Loucy (cell line): ENCODE measurements around the gene ZBTB34.
"Not testable (repeated sequence)": the region's sequence is repeated elsewhere in the genome, so short reads cannot be mapped to it uniquely, and the experiment has no call there.

Source experiments
- H2AFZ ChIP-seq: fragments of 200-600 bp; sonication (generic); 2 replicates; pipeline ENCODE4 v1.6.0; 2016; ENCODE audit warnings: antibody characterized with exemption, mild to moderate bottlenecking, low read length, moderate library complexity
- H3F3A ChIP-seq: fragments of 200-600 bp; 2 replicates; pipeline ENCODE4 v1.6.0; 2016; ENCODE audit warnings: antibody characterized with exemption, low read depth, mild to moderate bottlenecking
- H3K27me3 ChIP-seq: fragments of 200-600 bp; sonication (generic); 2 replicates; pipeline ENCODE4 v1.6.1; 2014; ENCODE audit warnings: low read length, mild to moderate bottlenecking; ENCODE audit not compliant: insufficient read depth, poor library complexity, severe bottlenecking
- H3K36me3 ChIP-seq: fragments of 200-600 bp; sonication (generic); 2 replicates; pipeline ENCODE4 v1.6.1; 2016; ENCODE audit warnings: low read length; ENCODE audit not compliant: insufficient read depth
- H3K4me1 ChIP-seq: fragments of 200-600 bp; sonication (generic); 2 replicates; pipeline ENCODE4 v1.5.1; 2014; ENCODE audit warnings: low read length, mild to moderate bottlenecking; ENCODE audit not compliant: insufficient read depth, poor library complexity, severe bottlenecking
- H3K4me2 ChIP-seq: fragments of 200-600 bp; sonication (generic); 2 replicates; pipeline ENCODE4 v1.6.0; 2014; ENCODE audit warnings: antibody characterized with exemption, low read length, low read depth, mild to moderate bottlenecking; ENCODE audit not compliant: poor library complexity, severe bottlenecking
- H3K4me3 ChIP-seq: fragments of 200-600 bp; sonication (generic); 2 replicates; pipeline ENCODE4 v1.5.1; 2014; ENCODE audit warnings: low read length, mild to moderate bottlenecking, mixed read lengths; ENCODE audit not compliant: poor library complexity, severe bottlenecking
- H3K79me2 ChIP-seq: fragments of 200-600 bp; sonication (generic); 2 replicates; pipeline ENCODE4 v1.6.1; 2014; ENCODE audit warnings: low read length; ENCODE audit not compliant: insufficient read depth
- H3K9ac ChIP-seq: fragments of 200-600 bp; sonication (generic); 2 replicates; pipeline ENCODE4 v1.6.0; 2014; ENCODE audit warnings: mild to moderate bottlenecking, low read depth, low read length, moderate library complexity; ENCODE audit not compliant: poor library complexity, severe bottlenecking
- H3K9me2 ChIP-seq: fragments of 200-600 bp; sonication (generic); replicated peaks from 2 replicates; pipeline ENCODE4 v1.6.1; 2016; ENCODE audit warnings: low read depth, low read length, mixed read lengths
- H3K9me3 ChIP-seq: fragments of 200-600 bp; sonication (generic); 2 replicates; pipeline ENCODE4 v1.6.1; 2014; ENCODE audit warnings: mild to moderate bottlenecking, antibody characterized with exemption, low read length, low read depth; ENCODE audit not compliant: insufficient read depth
- H4K20me1 ChIP-seq: fragments of 200-600 bp; sonication (generic); 2 replicates; pipeline ENCODE4 v1.6.0; 2014; ENCODE audit warnings: antibody characterized with exemption, low read length, mild to moderate bottlenecking; ENCODE audit not compliant: insufficient read depth, poor library complexity, severe bottlenecking
- CTCF ChIP-seq: fragments of 200-600 bp; sonication (generic); conservative IDR thresholded peaks from 2 replicates; pipeline ENCODE4 v1.5.1; 2014; ENCODE audit warnings: mild to moderate bottlenecking, antibody characterized with exemption, low read length
- EZH2phosphoT487 ChIP-seq: fragments of 200-600 bp; IDR thresholded peaks from 2 replicates; pipeline ENCODE4 v1.6.1; 2018; ENCODE audit warnings: antibody characterized with exemption, mild to moderate bottlenecking, moderate library complexity, borderline replicate concordance

ZBTB34 gene

DNA sequence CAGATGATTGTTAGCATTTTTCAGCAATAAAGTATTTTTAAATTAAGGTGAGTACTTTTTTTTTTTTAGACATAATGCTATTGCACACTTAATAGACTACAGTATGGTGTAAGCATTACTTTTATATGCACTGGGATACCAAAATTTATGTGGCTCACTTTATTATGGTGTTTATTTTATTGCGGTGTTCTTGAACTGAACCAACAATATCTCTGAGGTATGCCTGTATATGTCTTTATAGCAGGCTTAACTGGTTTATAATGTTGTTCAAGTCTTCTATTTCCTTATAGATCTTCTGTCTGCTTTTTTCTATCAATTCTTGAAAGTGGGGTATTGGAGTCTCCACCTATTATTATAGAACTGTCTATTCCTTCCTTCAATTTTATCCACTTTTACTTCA lies 37.6 kb upstream of the ZBTB34 start:
- Histone ChIP-seq H3K4me3 (no peak overlapping the region), H3K9me2 (no peaks in the 10 kb centered on the region), H3K9me3 (peaks cover 17% of the 10 kb centered on the region; the same call in 1 of the 2 replicates), H2AFZ (no peak overlapping the region), H4K20me1 (no peaks in the 10 kb centered on the region), H3K27me3 (no peaks in the 10 kb centered on the region), H3K4me1 (no peaks in the 10 kb centered on the region), H3K9ac (no peak overlapping the region), H3K36me3 (peaks cover 19% of the 10 kb centered on the region; the same call in 1 of the 2 replicates), H3F3A (no peaks in the 10 kb centered on the region), H3K79me2 (peaks cover 31% of the 10 kb centered on the region), H3K4me2 (no peak overlapping the region)
- TF ChIP-seq CTCF (no peak), EZH2phosphoT487 (no peak)

DNA sequence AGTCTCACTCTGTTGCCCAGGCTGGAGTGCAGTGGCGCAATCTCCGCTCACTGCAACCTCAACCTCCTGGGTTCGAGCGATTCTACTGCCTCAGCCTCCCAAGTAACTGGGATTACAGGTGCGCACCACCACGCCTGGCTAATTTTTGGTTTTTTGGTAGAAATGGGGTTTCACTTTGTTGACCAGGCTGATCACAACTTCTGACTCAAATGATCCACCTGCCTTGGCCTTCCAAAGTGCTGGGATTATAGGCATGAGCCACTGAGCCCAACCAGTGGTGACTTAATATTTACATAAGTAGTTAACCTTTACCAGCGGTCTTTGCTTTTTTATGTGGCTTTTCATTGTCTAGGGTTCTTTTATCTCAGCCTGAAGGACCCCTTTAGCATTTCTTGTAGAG lies 36.4 kb upstream of the ZBTB34 start:
- not testable (repeated sequence) for H3F3A ChIP-seq, H3K27me3 ChIP-seq, H3K9ac ChIP-seq, H3K4me1 ChIP-seq, H3K4me3 ChIP-seq, H3K9me2 ChIP-seq, H3K9me3 ChIP-seq, H4K20me1 ChIP-seq, H3K4me2 ChIP-seq, H2AFZ ChIP-seq
- peaks cover 21% of the 10 kb centered on the region for H3K79me2 ChIP-seq
- H3K36me3 ChIP-seq: peaks cover 14% of the 10 kb centered on the region; the same call in 1 of the 2 replicates

DNA sequence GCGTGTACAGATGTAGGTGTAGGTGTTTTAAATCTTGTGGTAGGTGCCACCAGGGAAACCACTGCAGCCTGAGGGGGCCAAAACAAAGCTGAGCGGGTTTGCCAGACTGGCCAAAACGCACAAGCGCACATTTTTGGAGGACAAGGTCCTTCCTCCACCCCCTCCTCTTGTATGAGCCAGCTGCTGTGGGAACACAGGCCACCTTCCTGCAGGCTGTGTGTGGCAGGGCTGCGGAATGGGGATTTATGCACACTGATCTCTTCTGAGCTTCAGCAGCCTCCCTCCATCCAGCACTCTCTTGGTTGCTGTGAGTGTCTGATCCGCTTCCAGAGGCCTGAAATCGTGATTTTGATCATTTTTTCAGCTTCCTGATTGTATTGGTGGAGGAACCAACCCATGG lies 33.2 kb upstream of the ZBTB34 start:
- Histone ChIP-seq H3F3A (no peaks in the 10 kb centered on the region), H3K36me3 (peaks cover under 1% of the 10 kb centered on the region; the same call in 1 of the 2 replicates), H3K27me3 (no peaks in the 10 kb centered on the region), H3K79me2 (peaks cover 20% of the 10 kb centered on the region), H3K4me2 (no peak overlapping the region), H3K9me3 (no peaks in the 10 kb centered on the region), H3K9ac (no peak overlapping the region), H3K4me3 (no peak overlapping the region), H3K9me2 (no peaks in the 10 kb centered on the region), H3K4me1 (peaks cover 6% of the 10 kb centered on the region), H4K20me1 (no peaks in the 10 kb centered on the region), H2AFZ (no peak overlapping the region)
- TF ChIP-seq EZH2phosphoT487 (no peak), CTCF (no peak)

- Histone ChIP-seq H3K79me2 (peaks cover 20% of the 10 kb centered on the region), H2AFZ (no peak overlapping the region), H3K9ac (no peak overlapping the region), H3K4me1 (peaks cover 6% of the 10 kb centered on the region), H3K9me2 (no peaks in the 10 kb centered on the region), H3F3A (no peaks in the 10 kb centered on the region), H3K9me3 (no peaks in the 10 kb centered on the region), H3K27me3 (no peaks in the 10 kb centered on the region), H3K4me2 (no peak overlapping the region), H3K36me3 (peaks cover 19% of the 10 kb centered on the region), H4K20me1 (no peaks in the 10 kb centered on the region), H3K4me3 (no peak overlapping the region)
- no peak for TF ChIP-seq CTCF
Measured at GRCh38 chr9:126829035-126829434, 31.4 kb upstream of the ZBTB34 start.
